ENCODE data around the gene SEMA3F. TPM values are rescaled to one million over a fixed set of nuclear protein-coding genes. Genes with fewer than 3 reads are reported as not detected.

Gene SEMA3F
- total and polyA plus RNA-seq, 2 experiments from 2014 or later: 21.8 to 27.6 TPM

- no peaks in the 10 kb centered on the region for H3K36me3 ChIP-seq
- no peak for DNase-seq (ENCODE audit: low read depth in 1 of 2, low spot score in 1 of 2)
- no peaks in the 10 kb centered on the region for H3K9me3 ChIP-seq (ENCODE audit: low read depth)
- H3K27me3 ChIP-seq: peaks cover 8% of the 10 kb centered on the region
- peaks cover 16% of the 10 kb centered on the region for H3K4me1 ChIP-seq (ENCODE audit: low read depth)
- no peak for TF ChIP-seq CTCF (IDR thresholded peaks at IDR 0.05; ENCODE audit: low read depth, low read length)
- no peak overlapping the region for H3K4me3 ChIP-seq
- no peak overlapping the region for H3K27ac ChIP-seq
These were observed 49.0 kb downstream of the SEMA3F start for GRCh38 chr3:50203809-50204803.

- H3K36me3 ChIP-seq: no peaks in the 10 kb centered on the region
- no peaks in the 10 kb centered on the region for H3K9me3 ChIP-seq (ENCODE audit: low read depth)
- no peak for TF ChIP-seq CTCF (IDR thresholded peaks at IDR 0.05; ENCODE audit: low read depth, low read length)
- no peak within 1 kb of the TSS for H3K27ac ChIP-seq
- peak in 1 of 2 donors; percentile 85 for DNase-seq (ENCODE audit: low read depth in 1 of 2, low spot score in 1 of 2)
- peaks cover 8% of the 10 kb centered on the region for H3K27me3 ChIP-seq
- H3K4me3 ChIP-seq: peak within 1 kb of the TSS; percentile 56
- H3K4me1 ChIP-seq (ENCODE audit: low read depth): peaks cover 16% of the 10 kb centered on the region
These were observed 49.8 kb downstream of the SEMA3F start, which contains the start of gene SLC38A3 for GRCh38 chr3:50204804-50205412. Gene SLC38A3, plus strand, starts transcription at chr3:50205271. Its CDS starts 8,929 bp downstream, at chr3:50214200.

- H3K4me1 ChIP-seq (ENCODE audit: low read depth): peaks cover 16% of the 10 kb centered on the region
- peaks cover 8% of the 10 kb centered on the region for H3K27me3 ChIP-seq
- peak overlapping the region; percentile 56 for H3K4me3 ChIP-seq
- H3K27ac ChIP-seq: no peak overlapping the region
- TF ChIP-seq CTCF (IDR thresholded peaks at IDR 0.05; ENCODE audit: low read depth, low read length): no peak
- peak in 1 of 2 donors; percentile 65 for DNase-seq (ENCODE audit: low read depth in 1 of 2, low spot score in 1 of 2)
- H3K36me3 ChIP-seq: no peaks in the 10 kb centered on the region
- no peaks in the 10 kb centered on the region for H3K9me3 ChIP-seq (ENCODE audit: low read depth)
These were observed 50.5 kb downstream of the SEMA3F start for GRCh38 chr3:50205413-50206276.

GRCh38 chr3:50207359-50208042 lies 52.4 kb downstream of the SEMA3F start:
- no peaks in the 10 kb centered on the region for H3K9me3 ChIP-seq (ENCODE audit: low read depth)
- H3K27ac ChIP-seq: no peak overlapping the region
- H3K36me3 ChIP-seq: no peaks in the 10 kb centered on the region
- TF ChIP-seq CTCF (IDR thresholded peaks at IDR 0.05; ENCODE audit: low read depth, low read length): no peak
- DNase-seq (ENCODE audit: low read depth in 1 of 2, low spot score in 1 of 2): no peak
- H3K4me1 ChIP-seq (ENCODE audit: low read depth): peaks cover 16% of the 10 kb centered on the region
- no peak overlapping the region for H3K4me3 ChIP-seq
- peaks cover 8% of the 10 kb centered on the region for H3K27me3 ChIP-seq
